Measurements from ENCODE around the gene USP44.
"Not testable (repeated sequence)": the region's sequence is repeated elsewhere in the genome, so short reads cannot be mapped to it uniquely, and the experiment has no call there.

USP44 gene

GRCh38 chr12:95505039-95505438 lies 46.2 kb downstream of the USP44 start:
- no peak for DNase-seq

- no peak for DNase-seq
Observed at GRCh38 chr12:95504140-95504539, 47.1 kb downstream of the USP44 start.

- DNase-seq: no peak
Observed at GRCh38 chr12:95499772-95500171, 51.5 kb downstream of the USP44 start.

GRCh38 chr12:95498968-95499367 lies 52.3 kb downstream of the USP44 start:
- DNase-seq: no peak

GRCh38 chr12:95497031-95497430 lies 54.2 kb downstream of the USP44 start:
- no peak for DNase-seq

- DNase-seq: no peak
Observed at GRCh38 chr12:95495433-95495832, 55.8 kb downstream of the USP44 start.

- no peak for DNase-seq
Observed at GRCh38 chr12:95494888-95495287, 56.4 kb downstream of the USP44 start.

- no peak for DNase-seq
Observed at GRCh38 chr12:95492462-95492861, 58.8 kb downstream of the USP44 start.

GRCh38 chr12:95487024-95487423 lies 64.3 kb downstream of the USP44 start:
- no peak for DNase-seq

GRCh38 chr12:95484524-95484923 lies 66.8 kb downstream of the USP44 start:
- no peak for DNase-seq

- DNase-seq: not testable (repeated sequence)
Observed at GRCh38 chr12:95482564-95482963, 68.7 kb downstream of the USP44 start.

- DNase-seq: no peak
Observed at GRCh38 chr12:95481888-95482287, 69.4 kb downstream of the USP44 start.

GRCh38 chr12:95481072-95481471 lies 70.2 kb downstream of the USP44 start:
- DNase-seq: no peak

GRCh38 chr12:95480230-95480629 lies 71.0 kb downstream of the USP44 start:
- no peak for DNase-seq

GRCh38 chr12:95474660-95474958 lies 76.7 kb downstream of the USP44 start:
- DNase-seq: no peak

GRCh38 chr12:95473884-95474659 lies 77.2 kb downstream of the USP44 start, which contains the start of gene METAP2:
Gene METAP2 (plus strand): TSS chr12:95474152. CDS start chr12:95474180, 28 bp downstream.
- peak; percentile 87 for DNase-seq

- peak; percentile 44 for DNase-seq
Observed at GRCh38 chr12:95473231-95473883, 77.9 kb downstream of the USP44 start.

GRCh38 chr12:95470300-95470699 lies 81.0 kb downstream of the USP44 start:
- no peak for DNase-seq
